OCI-LY3 (cell line): ENCODE measurements around the gene HIC1.

Source experiments
- H2AFZ ChIP-seq: fragments of 200-600, 300-600 bp; shearing (Covaris generic); 2 replicates; pipeline ENCODE4 v1.6.0; 2014; ENCODE audit warnings: antibody characterized with exemption, low read depth, low read length
- H3K27ac ChIP-seq: fragments of 200-600, 300-600 bp; sonication (generic); 2 replicates; pipeline ENCODE4 v1.5.1; 2014; ENCODE audit warnings: mild to moderate bottlenecking, low read length, moderate library complexity, mixed read lengths
- H3K27me3 ChIP-seq: fragments of 200-600, 300-600 bp; sonication (generic); 2 replicates; pipeline ENCODE4 v1.6.1; 2014; ENCODE audit warnings: low read depth, low read length, mixed read lengths
- H3K36me3 ChIP-seq: fragments of 200-600, 300-600 bp; sonication (generic); replicated peaks from 2 replicates; pipeline ENCODE3; 2014; ENCODE audit warnings: low read depth, low read length, mixed read lengths
- H3K4me1 ChIP-seq: fragments of 300-600, 200-600 bp; sonication (generic); 2 replicates; pipeline ENCODE4 v1.6.1; 2014; ENCODE audit warnings: low read length, mixed read lengths
- H3K4me2 ChIP-seq: fragments of 200-600, 300-600 bp; sonication (generic); 2 replicates; pipeline ENCODE4 v1.6.1; 2014; ENCODE audit warnings: low read length, mixed read lengths
- H3K4me3 ChIP-seq: fragments of 300-600, 200-600 bp; sonication (generic); 2 replicates; pipeline ENCODE4 v1.5.1; 2014; ENCODE audit warnings: antibody characterized with exemption, mild to moderate bottlenecking, low read length, moderate library complexity
- H3K79me2 ChIP-seq: fragments of 300-600, 200-600 bp; shearing (Covaris generic); 2 replicates; pipeline ENCODE4 v1.6.1; 2014; ENCODE audit warnings: mild to moderate bottlenecking, low read length, mixed read lengths
- H3K9ac ChIP-seq: fragments of 300-600, 200-600 bp; shearing (Covaris generic); 2 replicates; pipeline ENCODE4 v1.6.0; 2014; ENCODE audit warnings: mild to moderate bottlenecking, low read length, moderate library complexity
- H3K9me3 ChIP-seq: fragments of 200-600, 300-600 bp; shearing (Covaris generic); 2 replicates; pipeline ENCODE4 v1.6.1; 2014; ENCODE audit warnings: low read length, mixed read lengths; ENCODE audit not compliant: insufficient read depth
- H4K20me1 ChIP-seq: fragments of 200-600, 300-600 bp; sonication (generic); 2 replicates; pipeline ENCODE4 v1.6.1; 2016; ENCODE audit warnings: low read length, mixed read lengths; ENCODE audit not compliant: insufficient read depth
- EZH2phosphoT487 ChIP-seq: fragments of 200-600 bp; shearing (Covaris generic); IDR thresholded peaks from 2 replicates; pipeline ENCODE4 v1.6.1; 2018; ENCODE audit warnings: antibody characterized with exemption, mixed run types, low read depth
- TF ChIP-seq, protein P1 (sequence below): fragments of 200-600, 300-600 bp; sonication (generic); IDR thresholded peaks from 2 replicates; pipeline ENCODE4 v1.5.1; 2014; ENCODE audit warnings: antibody characterized with exemption, low read length, low read depth

HIC1 gene

DNA sequence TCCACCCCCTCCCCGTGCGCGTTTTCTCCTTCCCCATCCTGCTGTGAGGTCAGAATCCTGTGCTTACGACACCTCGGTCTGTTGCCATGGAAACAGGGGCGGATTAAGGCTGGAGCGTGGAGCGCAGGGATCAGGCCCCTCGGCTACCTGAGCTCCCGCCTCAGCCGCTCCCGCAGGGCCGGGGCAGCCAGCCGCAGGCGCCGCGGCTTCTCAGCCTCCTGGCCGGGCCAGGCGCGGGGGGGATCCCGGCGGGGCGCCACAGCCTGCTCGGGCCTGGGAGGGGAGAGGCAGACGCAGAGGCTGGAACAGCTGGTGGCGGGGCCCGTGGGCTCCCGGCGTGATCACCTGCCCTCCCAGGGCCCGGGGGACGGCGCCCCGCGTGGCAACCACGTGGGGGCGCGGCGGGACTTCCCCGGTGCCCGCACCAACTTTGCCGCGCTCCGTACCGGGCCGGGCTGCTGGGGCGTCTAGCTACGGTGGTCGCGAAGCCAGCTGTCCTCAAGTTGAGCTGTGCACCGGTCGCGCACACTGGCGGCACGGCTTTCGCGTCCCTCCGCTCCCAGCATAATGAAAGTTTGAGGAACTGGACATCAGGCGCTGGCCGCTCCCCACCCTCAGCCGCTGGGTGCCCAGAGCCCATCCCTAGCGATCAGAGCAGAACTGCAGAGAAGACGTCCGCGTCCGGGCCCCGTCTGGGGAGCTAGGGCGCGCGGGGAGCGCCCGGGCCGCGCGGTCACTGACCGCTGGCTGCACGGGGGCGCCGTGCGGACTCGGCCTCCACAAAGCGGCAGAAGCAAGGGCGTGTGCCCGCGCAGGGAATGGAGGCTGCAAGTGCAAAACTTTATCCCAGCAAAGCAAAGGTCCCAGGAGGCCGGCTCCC lies 31.0 kb upstream of the HIC1 start:
- Histone ChIP-seq H3K4me3 (no peak overlapping the region), H3K27ac (no peak overlapping the region), H3K79me2 (no peaks in the 10 kb centered on the region), H3K27me3 (peaks cover 5% of the 10 kb centered on the region; the same call in 1 of the 2 replicates), H3K9me3 (no peaks in the 10 kb centered on the region), H4K20me1 (no peaks in the 10 kb centered on the region), H2AFZ (no peak overlapping the region), H3K4me2 (no peak overlapping the region), H3K4me1 (peaks cover 10% of the 10 kb centered on the region), H3K9ac (no peak overlapping the region), H3K36me3 (no peaks in the 10 kb centered on the region)
- TF ChIP-seq, protein P1, sequence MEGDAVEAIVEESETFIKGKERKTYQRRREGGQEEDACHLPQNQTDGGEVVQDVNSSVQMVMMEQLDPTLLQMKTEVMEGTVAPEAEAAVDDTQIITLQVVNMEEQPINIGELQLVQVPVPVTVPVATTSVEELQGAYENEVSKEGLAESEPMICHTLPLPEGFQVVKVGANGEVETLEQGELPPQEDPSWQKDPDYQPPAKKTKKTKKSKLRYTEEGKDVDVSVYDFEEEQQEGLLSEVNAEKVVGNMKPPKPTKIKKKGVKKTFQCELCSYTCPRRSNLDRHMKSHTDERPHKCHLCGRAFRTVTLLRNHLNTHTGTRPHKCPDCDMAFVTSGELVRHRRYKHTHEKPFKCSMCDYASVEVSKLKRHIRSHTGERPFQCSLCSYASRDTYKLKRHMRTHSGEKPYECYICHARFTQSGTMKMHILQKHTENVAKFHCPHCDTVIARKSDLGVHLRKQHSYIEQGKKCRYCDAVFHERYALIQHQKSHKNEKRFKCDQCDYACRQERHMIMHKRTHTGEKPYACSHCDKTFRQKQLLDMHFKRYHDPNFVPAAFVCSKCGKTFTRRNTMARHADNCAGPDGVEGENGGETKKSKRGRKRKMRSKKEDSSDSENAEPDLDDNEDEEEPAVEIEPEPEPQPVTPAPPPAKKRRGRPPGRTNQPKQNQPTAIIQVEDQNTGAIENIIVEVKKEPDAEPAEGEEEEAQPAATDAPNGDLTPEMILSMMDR = no peak
- no peak for TF ChIP-seq EZH2phosphoT487

DNA sequence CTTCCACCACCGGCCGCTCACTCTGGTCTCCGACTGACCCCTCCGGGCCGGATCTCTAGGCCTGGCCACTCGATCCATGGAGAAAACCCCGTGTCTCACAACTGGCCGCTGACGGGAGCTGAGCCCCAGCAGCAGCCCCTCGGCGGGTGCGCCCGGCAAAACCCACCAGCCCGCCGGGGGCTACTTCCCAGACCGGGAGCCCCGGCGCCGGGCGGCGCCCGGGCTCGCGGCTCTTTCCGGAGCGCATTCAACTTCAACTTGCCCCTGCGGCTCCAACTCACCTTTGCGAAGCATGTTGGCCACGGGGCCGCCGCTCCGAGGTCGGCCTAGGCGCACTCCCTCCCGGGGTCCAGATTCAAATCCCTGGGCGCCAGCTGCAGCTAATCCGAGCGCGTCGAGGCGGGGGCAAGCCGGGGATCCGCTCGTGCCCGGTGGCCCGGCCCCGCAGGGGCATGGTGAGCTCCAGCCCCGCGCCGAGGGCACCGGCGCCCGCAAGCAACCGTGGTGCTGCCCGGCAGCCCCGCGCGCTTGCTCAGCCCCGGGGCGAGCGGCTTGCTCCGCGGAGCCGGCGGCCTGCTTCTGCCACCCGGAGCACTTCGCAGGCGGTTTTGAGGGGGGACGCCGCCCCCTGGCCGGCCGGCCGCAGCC lies 30.2 kb upstream of the HIC1 start:
- no peaks in the 10 kb centered on the region for H4K20me1 ChIP-seq
- H3K9ac ChIP-seq = no peak overlapping the region
- H3K4me1 ChIP-seq = peaks cover 15% of the 10 kb centered on the region
- no peaks in the 10 kb centered on the region for H3K79me2 ChIP-seq
- H3K4me2 ChIP-seq = no peak overlapping the region
- no peak overlapping the region for H2AFZ ChIP-seq
- no peak overlapping the region for H3K27ac ChIP-seq
- no peaks in the 10 kb centered on the region for H3K9me3 ChIP-seq
- no peaks in the 10 kb centered on the region for H3K36me3 ChIP-seq
- TF ChIP-seq EZH2phosphoT487 = no peak
- H3K4me3 ChIP-seq = no peak overlapping the region
- H3K27me3 ChIP-seq = peaks cover under 1% of the 10 kb centered on the region; the same call in 1 of the 2 replicates

DNA sequence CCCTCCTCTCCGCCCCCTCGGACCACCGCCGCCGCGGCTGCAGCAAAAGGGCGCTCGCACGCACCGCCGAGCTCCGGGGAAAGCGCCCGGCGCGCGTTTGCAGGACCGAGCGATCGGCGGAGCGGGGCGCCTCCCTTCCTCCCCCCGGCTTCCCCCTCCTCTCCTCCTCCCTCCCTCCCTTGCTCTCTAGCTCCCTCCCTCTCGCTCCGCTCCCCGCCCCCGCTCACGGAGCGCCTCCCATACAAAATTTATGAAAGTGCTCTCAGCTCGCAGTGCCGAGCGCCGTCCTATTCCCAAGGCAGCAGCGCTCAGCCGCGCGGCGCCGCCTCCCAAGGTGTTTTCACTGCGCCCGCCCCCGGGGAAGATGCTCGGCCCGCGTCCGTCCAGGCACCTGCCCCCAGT lies 29.7 kb upstream of the HIC1 start, which contains the start of gene RTN4RL1:
TSS of gene RTN4RL1 (minus strand) at position 115 of the 402 bp plus-strand sequence. CDS start 469 bp downstream, outside the sequence.
- Histone ChIP-seq H3K36me3 (no peaks in the 10 kb centered on the region), H3K9me3 (no peaks in the 10 kb centered on the region), H3K4me1 (peaks cover 17% of the 10 kb centered on the region), H3K27ac (no peak within 1 kb of the TSS), H3K79me2 (peaks cover 2% of the 10 kb centered on the region; the same call in 1 of the 2 replicates), H3K9ac (no peak within 1 kb of the TSS), H3K4me2 (no peak within 1 kb of the TSS), H2AFZ (no peak within 1 kb of the TSS), H3K27me3 (no peaks in the 10 kb centered on the region), H3K4me3 (no peak within 1 kb of the TSS), H4K20me1 (no peaks in the 10 kb centered on the region)
- TF ChIP-seq, protein P1 = no peak
- no peak for TF ChIP-seq EZH2phosphoT487

DNA sequence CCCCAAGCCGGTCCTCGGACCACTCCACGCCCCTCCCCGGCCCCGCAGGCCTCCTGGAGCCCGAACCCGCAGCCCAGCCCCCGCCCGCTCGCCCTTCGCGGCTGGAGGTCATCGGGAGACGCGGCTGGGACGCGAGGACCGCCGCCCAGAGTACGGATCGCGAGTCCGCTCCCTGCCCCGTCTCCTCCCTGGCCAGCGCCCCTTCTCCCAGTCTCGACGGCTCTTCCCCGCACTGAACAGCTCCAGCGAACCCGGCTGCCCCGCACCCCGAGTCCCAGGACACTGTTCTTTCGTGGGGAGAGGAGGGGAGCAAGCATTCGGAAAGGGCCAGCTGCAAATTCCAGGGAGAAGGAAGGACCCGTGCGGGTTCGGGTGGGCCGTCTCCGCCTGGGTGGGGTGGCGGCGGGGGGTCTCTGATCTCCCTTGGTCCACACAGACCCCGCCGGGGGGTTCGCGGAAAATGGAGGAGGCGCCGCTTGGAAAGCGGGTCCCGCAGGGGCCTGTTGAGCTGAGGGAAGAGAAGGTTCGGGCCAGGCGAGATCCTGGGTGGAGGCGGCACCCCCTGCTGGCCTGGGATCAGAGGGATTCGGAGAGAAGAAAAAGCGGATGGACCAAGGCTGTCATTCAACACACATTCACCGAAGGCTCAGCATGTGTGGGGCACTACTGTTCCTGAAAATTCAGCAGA lies 29.1 kb upstream of the HIC1 start:
- Histone ChIP-seq H3K4me1 (peaks cover 17% of the 10 kb centered on the region), H3K9me3 (no peaks in the 10 kb centered on the region), H4K20me1 (no peaks in the 10 kb centered on the region), H3K79me2 (peaks cover 7% of the 10 kb centered on the region), H3K27me3 (no peaks in the 10 kb centered on the region), H3K27ac (no peak overlapping the region), H3K4me2 (no peak overlapping the region), H2AFZ (no peak overlapping the region), H3K4me3 (no peak overlapping the region), H3K36me3 (no peaks in the 10 kb centered on the region), H3K9ac (no peak overlapping the region)
- TF ChIP-seq EZH2phosphoT487 = no peak
- TF ChIP-seq, protein P1 = no peak
